Frontal cortex (tissue), 4 donors: ENCODE data around the gene TLR4. TPM values are rescaled to one million over a fixed set of nuclear protein-coding genes. Genes with fewer than 3 reads are reported as not detected.
A peak's percentile ranks its signal among the peaks of the same experiment; 100 is the strongest.

Experiments used
- DNase-seq, 2 donors: peaks; one replicate each; pipeline ENCODE4 v3.0.0; 2012; ENCODE audit warnings: low spot score in 2 of 2
- FAIRE-seq: peaks from 2 replicates; lab custom pipeline; 2012; peaks lifted over from hg19 to GRCh38; lab: Jason Lieb, UNC
- total RNA-seq: library from RNA; depleted of rRNA; stranded (reverse); fragments of >200 nt; gene quantifications from one replicate; pipeline ENCODE4 v1.2.3, GENCODE V29; 2014
- donor health status: control.
- donor health status: control.
- donor health status: control.

Gene TLR4
- 4.9 TPM for total RNA-seq

DNA sequence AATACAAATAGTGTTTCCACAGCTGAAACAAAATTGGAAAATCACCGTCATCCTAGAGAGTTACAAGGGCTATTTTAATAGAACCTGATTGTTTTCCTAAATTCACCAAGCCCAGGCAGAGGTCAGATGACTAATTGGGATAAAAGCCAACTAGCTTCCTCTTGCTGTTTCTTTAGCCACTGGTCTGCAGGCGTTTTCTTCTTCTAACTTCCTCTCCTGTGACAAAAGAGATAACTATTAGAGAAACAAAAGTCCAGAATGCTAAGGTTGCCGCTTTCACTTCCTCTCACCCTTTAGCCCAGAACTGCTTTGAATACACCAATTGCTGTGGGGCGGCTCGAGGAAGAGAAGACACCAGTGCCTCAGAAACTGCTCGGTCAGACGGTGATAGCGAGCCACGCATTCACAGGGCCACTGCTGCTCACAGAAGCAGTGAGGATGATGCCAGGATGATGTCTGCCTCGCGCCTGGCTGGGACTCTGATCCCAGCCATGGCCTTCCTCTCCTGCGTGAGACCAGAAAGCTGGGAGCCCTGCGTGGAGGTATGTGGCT, at the start of gene TLR4:
TLR4 (plus strand) TSS at position 380 of the 552 bp plus-strand sequence; CDS start at position 450, 70 bp downstream.
- FAIRE-seq (no peak), DNase-seq (peak in 1 of 2 donors; percentile 7)

DNA sequence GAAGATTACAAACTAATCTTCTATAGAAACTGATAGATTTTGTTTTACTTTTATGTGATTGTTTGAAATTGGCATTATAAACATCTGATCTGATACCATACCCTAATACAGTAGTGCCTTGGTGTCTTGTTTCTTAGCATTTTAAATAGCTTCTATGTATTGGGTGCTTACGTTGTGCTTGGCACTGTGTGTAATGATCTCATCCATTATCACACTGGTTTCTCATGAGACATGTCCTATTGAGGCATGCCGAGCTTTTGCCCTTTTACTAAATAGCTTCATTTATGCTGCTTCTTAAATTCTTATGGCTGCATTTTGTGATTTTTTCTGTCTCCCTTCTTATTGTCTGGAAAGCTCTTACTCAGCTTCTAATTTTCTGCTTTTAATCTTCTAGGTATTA, 48.2 kb upstream of the TLR4 start:
- FAIRE-seq (no peak), DNase-seq (no peak)

DNA sequence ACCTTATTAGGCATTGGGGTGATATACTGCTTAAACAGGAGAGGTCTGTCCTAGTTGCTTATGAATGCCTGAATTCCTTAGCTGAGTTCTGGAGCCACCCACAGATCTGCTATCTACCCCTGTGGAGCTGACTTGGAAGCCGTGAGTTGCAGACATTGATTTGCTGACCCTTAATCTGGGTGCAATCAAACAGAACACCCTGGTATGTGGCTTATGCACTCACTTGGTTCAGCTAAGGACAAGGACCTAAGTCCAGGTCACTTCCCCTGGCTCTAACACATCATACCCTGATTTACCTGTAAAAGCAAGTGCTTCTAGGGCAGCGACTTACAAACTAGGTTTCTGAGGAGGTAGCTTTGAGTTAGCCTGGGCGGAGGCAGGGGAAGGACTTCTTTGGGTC, 41.6 kb upstream of the TLR4 start:
- DNase-seq (no peak), FAIRE-seq (no peak)

DNA sequence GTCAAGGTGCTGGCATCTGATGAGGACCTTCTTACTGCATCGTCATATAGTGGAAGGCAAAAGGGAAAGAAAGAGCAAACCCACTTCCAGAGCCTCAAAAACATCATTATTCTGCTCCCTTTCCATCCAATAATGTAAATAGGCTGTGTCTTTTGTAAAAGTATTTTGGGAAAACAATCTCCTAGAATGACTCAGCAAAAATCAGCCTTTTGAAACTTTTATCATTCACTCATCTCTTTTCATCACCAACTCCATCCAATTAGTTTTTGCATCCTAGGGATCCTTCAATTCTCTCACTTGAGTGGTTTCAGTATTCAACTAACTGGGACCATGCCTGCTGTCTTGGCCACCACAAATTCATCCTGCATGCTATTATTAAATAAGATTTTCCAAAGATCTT, 39.8 kb upstream of the TLR4 start:
- no peak for FAIRE-seq
- DNase-seq = no peak

DNA sequence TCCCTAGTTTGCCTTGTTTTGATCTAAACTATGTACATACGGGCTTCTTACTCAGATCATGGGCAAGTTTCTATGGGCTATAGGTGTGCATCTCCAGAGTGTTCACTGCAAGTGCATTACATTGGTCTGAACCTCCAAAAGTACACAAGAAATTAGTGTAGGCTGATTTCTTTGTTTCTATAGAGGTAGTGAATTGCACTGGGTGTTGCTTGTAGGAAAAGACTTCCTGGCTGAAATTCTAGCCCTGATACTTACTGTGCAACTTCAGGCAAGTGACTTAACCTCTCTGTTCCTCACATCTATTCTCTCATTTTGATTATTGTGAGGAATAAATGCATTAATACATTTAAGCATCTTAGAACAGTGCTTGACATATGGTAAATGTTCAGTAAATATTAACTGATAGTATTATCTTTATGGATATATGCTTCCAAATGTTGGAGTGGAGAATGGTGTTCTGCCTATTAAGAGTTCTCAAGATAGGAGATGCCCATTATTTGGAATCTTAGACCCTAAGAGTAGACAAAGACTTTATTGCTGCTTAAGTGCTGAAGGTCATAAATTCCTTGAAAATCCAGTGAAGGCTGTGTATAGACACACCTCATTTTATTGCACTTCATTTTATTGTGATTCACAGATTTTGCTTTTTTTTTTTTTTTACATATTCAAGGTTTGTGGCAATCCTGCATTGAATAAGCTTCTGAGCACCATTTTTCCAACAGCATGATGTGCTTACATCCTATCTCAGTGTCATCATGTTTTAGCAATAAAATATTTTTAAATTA, 38.4 kb upstream of the TLR4 start:
- no peak for DNase-seq
- no peak for FAIRE-seq

DNA sequence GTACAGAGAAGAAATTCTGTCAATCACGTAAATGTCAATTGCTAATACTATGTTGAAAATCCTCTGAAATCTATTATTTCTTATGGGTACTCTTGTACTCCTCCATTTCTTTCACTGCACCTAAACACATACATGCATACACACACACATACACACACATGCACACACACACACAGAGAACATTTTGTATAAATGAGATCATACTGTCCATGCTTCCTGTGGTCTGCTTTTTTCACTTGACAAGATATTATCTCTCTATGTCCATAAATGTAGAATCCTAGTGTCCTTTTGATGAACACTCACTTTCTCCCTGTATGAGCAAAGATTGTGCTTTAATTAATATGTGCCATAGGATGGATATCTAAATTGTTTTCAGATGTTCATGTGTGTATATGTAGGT, 32.7 kb upstream of the TLR4 start:
- DNase-seq (no peak), FAIRE-seq (no peak)

DNA sequence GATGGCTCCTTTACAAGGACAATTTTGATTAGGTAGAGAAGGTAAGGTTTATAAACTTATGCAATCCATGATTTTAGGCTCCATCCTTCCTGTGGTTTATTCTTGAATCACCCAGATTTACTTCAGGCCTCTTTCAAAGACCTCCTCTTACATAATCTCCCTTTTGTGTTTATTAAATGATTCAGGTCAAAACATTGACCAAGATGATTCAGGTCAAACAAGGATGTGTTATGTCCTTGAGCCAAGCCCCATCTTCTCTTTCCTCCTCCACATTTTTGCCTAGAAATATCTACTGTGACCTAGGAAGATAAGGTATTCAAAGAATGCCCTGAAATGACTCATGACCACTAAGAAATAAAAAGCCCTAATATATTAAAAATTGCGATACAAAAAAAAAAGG, 31.8 kb upstream of the TLR4 start:
- DNase-seq = no peak
- FAIRE-seq = no peak

DNA sequence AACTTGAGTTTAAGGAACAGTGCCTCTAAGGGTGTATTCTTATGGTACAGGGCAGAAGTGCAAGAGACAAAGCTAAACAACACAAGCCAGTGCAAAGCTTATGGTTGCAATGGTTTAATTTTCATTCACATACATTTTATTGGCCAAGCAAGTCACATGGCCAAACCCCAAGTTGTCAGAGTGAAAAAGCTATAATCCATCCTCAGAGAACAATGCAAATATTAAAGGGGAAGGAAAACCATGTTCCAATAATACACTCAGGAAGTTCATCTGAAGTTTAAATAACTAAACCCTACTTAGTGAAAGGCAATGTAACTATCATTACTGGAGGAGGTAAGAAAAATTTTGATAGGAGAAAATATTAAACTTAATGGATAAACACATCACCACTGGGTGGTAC, 26.6 kb upstream of the TLR4 start:
- FAIRE-seq = no peak
- no peak for DNase-seq

DNA sequence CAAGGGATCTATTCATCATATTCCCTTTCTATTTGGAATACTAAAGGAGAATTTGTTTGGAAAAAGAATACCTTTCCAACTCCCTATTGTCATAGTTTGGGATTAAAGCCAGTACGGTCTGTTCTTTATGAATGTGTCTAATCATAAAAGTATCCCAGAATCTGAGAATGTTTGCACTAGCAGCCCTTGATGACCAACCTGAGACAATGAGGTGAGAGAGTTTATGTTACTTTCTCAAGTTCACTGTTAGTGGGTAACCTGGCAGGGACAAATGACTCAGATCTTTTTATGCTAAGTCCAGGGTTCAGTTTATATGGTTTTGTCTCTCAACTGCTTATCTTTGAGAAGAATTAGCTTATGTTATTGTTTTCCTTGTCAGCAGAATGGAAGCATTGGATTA, 25.3 kb upstream of the TLR4 start:
- no peak for DNase-seq

DNA sequence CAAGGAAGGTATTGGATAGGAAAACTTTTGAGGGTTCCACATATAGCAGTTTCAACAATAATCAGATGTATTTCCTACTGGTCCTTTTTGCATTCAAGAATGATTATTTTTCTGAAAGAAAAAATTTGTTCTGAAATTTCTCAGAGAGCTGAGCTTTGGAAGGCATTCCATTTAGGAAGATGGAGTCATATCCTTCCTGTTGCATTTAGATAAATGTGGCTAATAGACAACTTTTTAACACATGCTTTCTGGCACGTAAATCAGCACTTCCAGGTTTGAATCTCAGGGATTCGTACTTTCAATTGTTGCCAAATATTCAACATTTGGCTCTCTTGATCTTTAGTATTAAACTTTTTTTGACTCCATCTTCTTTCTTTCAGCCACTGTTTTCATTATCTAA, 24.8 kb upstream of the TLR4 start:
- FAIRE-seq = no peak
- no peak for DNase-seq

More for the DNA sequence above, 25.3 kb upstream of the TLR4 start:
- FAIRE-seq = no peak

DNA sequence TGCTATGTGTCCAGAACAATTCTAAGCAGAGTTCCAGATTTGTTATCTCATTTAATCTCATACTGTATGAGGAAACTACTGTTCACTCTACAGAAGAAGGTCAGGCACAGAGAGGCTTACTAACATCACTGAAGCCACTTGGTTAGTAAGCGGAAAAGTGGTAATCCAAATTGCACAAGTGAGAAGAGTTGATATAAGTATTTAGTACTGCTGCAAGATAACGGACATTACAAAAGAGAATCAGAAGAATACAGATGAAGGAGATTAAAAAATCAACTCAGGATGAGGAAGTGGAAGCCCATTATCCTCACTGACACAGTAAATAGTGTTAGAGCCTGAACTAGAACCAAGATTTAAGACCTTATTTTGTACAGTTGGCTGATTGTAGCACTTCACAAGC, 22.3 kb upstream of the TLR4 start:
- FAIRE-seq (no peak), DNase-seq (no peak)

DNA sequence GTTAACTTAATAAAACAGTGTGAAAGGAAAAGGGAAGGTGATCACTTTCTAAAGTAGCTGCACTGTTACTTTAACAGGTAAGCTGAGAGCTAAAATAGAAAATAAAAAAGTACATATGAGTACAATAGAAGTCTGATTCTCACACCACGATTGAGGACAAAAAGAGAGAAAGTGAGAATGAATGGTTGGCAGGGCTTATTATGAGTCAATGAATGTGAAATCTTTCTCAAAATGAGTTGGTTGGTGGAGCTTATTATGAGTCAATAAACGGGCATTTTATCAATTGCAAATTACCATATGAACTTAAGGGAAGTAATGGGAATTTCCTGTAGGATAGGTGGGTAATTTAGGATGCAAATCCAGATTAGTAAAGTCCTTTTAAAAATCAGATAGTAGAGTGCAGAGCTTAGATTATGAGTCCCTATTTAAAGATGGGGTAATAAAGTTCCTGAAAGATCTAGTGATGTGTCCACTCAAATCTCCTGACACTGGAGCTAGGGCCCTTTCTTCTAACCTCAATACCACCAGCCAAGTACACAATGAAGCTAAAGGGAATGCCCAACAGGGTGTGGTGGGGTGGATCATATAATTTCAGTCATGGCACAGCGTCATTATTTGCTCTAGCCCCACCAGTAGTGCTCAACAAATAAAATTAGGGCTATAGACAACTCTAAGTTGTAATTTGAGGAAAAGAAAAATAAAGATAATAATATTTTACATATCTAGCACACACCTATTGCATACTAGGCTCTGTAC, 21.1 kb upstream of the TLR4 start:
- DNase-seq (no peak), FAIRE-seq (no peak)

DNA sequence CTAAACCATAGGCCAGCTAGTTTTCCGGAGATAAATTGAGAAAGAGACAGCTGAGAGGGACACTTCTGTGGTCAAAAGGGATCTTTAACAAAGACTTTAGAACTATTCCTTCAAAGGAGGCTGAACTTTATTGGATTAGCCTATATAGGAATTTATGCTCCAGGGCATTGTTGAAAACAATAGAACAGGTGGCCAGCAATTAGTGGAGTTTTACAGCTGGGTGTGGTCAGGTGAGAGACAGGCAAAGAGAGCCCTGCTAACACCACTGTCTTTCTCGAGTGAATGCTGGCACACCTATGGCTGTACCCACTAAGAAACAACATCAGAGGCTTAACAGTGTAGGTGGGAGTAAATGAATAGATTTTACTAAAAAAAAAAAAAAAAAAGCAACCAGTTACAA, 16.7 kb upstream of the TLR4 start:
- DNase-seq = no peak
- FAIRE-seq = no peak

DNA sequence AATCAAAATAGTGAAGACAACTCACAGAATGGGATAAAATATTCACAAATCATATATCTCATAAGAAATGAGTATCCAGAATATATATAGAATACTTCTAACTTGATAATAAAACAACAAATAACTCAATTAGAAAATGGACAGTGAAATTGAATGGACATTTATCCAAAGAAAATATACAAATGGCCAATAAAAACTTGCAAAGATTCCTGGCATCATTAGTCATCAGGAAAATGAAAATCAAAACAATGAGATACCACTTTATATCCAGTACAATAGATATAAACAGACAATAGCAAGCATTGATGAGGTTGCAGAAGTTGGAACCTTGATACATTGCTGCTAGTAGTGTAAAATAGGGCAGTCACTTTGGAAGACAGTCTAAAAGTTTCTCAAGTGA, 12.8 kb upstream of the TLR4 start:
- FAIRE-seq (no peak), DNase-seq (no peak)

DNA sequence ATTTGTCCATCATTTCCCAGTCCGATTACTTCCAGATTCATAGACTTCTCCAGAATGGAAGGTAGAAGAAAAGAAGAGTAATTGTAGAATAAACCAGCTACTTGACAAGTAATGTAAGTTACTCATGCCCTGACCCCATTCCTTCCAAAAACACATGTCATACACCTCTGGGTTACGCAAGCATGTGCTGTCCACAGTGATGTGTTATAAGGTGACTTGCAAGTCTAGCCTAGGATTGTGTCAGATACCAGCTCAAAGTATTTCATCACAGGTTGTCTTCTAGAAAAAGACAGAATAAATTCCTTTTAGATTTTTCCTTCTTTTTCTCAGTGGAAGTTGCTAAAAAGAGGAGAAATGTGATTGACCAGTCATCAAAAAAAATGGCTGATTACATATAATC, 8.0 kb upstream of the TLR4 start:
- DNase-seq (no peak), FAIRE-seq (no peak)

DNA sequence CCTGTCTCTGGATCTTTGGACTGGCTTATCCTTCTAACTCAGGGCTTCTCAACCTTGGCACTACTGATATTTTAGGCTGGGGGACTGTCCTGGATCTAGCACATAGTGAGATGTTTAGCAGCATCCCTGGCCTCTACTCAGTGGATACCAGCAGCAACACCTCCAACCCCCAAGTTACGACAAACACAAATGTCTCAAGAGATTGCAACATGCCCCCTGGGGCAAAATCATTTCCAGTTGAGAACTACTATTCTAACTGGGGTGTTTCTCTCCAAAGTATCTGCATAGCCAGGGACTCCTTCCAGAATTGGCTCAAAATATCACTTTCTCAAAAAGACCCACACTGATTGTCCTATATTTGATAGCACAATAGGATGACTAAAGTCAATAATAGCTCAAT, 7.2 kb upstream of the TLR4 start:
- no peak for FAIRE-seq
- DNase-seq = no peak

DNA sequence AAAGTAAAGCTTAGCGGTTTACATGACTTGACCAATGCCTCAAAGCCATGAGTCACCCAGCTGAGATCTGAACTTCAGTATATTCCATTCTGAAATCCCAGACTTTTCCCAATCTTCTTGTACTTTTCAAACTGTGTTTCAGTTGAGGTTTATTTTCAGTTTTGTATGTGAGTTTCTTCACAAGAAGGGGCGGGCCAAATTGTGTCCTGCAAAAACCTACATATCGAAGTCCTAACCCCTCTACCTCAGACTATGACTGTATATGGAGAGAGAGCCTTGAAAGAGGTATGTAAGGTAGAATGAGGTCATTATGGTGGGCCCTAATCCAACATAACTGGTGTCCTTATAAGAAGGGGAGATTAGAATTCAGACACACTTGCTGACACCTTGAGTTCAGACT, 666 bp upstream of the TLR4 start:
- no peak for FAIRE-seq
- no peak for DNase-seq

DNA sequence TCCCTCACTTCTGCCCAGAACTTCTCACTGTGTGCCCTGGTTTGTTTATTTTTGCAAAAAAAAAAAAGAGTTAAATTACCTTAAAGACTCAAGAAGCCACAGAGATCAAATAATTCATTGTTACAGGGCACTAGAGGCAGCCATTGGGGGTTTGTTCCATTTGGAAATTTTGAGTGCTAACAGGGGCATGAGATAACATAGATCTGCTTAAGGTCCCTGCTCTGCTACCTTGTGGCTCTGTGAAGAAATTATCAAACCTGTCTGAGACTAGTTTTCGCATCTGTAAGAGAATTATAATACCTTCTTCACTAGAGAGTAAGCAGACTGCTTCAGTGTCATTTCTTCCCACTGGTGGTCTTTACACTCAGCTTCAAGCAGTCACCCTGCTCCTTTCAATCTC, 394 bp downstream of the TLR4 start:
- DNase-seq (no peak), FAIRE-seq (no peak)

DNA sequence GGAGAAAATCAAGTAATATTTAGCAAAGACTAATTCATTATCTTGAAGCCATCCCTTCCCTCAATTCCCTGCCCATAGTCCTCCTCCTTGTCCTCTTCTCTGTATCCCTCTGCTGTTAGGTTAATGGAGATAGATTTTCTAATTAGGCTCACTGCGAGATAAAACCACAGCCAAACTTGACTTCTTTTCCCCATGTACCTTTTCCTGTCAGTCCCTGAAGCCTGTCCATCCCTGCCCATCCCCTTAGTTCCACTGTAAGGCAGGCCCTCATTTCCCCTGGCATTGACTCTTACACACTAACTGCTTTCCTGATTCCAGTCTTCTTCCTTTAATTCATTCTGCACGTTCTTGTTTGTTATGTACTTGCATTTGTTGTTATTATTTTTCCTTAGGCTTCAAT, 1.2 kb downstream of the TLR4 start:
- FAIRE-seq (no peak), DNase-seq (no peak)

DNA sequence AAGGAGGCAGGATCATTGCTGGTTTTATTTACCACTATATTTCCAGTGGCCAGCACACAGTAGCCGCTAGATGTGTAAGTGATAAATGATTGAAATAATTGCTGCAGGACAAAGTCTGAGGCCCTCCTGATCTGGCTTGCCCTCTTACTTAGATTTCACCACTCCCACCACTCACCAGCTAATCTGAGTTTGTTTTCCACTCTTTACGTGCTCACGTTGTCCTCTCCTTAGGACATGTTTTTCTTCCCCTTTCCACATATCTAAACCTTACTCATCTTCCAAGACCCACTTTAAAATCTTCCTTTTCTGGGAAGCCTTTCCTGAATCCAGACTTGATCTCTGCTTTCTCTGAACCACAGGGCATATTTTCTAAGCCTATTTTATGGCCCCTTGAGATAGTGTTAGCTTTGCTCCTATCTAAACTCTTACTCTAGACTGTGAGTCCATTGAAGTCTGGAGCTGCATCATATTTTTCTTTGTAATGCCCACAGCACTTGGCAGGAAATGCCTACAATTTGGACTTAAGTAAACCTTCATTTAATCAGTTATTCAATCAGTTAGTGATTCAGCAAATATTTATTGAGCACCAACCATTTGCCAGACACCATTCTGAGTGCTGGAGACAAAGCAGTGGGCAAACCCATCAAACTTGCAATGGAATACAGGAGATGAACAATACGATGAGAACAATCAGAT, 2.4 kb downstream of the TLR4 start:
- DNase-seq (no peak), FAIRE-seq (no peak)

DNA sequence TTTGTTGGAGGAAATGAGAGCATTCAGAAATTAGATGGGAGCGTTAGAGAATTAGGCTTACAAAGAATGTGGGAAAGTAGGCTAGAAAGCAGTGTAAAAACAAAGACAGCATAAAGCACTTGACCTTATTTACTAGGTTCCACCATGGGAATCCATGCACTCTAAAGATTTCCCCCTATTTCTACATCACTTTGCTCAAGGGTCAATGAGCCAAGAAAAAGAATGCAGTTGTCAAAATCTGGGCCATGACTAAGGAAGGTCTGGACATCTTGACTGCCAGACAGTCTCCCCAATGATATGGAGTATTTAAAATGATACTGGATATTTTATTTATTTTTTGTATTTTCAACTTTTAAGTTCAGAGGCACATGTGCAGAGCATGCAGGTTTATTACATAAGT, 3.4 kb downstream of the TLR4 start:
- FAIRE-seq = no peak
- DNase-seq = no peak
